HG02884 (cell line): ENCODE results near the gene GRIN2D.

Experiments
- ATAC-seq: cut with Tn5 transposase; IDR thresholded peaks from one replicate; pipeline ENCODE4 v1.9.1; 2021; ENCODE audit warnings: mild to moderate bottlenecking, moderate library complexity; ENCODE audit not compliant: unreplicated experiment

Gene GRIN2D

DNA sequence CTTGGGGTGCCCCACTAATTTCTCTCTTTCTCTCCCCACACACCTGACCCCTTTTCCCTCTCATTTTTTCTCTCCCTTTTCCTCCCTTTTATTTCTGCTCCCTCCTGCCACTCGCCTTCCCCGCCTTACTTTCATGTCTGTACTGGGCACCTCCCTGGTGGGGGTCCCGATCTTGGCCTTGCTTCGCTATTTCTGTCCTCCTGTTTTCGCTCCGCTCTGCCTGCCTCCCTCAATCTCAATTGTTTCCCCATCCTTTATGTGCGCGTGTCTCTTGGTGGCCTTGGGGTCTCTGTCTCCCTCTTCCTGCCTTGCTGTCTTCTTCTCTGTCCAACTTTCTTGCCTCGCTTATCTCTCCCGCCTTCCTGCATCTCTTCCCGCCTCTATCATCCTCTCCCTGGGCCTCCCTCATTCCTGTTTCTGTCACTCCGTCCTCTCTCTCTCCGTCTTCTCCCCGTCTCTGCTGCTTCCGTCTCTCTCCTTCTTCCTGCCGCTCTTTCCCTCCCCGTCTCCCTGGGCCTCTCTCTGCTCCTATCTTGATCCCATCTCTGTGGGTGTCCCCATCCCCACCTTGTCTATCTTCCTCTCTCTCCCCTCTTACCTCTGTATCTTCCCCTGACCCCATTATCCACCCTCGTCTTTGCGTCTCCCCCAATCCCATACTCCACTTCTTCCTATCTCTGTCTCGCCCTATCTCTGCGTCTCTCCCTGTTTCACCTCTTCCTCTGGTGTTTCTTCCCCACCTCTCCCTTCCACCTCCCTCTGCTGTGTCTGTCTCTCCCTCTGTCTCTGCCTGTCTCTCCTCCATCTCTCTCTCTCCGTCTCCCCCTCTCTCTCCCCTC lies 4.0 kb downstream of the GRIN2D start:
- ATAC-seq, result no peak

DNA sequence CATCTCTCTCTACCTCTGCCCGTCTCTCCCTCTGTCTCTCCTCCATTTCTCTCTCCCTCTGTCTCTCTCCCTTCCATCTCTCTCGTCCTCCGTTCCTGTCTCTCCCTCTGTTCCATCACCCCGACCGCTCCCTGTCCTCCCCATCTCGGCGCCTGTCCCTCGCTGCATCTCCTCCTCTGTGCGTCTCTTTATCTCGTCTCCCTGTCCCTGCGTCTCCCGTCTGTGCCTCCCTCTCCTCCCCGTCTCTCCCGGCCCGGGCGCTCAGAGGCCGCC lies 4.6 kb downstream of the GRIN2D start:
- no peak for ATAC-seq

DNA sequence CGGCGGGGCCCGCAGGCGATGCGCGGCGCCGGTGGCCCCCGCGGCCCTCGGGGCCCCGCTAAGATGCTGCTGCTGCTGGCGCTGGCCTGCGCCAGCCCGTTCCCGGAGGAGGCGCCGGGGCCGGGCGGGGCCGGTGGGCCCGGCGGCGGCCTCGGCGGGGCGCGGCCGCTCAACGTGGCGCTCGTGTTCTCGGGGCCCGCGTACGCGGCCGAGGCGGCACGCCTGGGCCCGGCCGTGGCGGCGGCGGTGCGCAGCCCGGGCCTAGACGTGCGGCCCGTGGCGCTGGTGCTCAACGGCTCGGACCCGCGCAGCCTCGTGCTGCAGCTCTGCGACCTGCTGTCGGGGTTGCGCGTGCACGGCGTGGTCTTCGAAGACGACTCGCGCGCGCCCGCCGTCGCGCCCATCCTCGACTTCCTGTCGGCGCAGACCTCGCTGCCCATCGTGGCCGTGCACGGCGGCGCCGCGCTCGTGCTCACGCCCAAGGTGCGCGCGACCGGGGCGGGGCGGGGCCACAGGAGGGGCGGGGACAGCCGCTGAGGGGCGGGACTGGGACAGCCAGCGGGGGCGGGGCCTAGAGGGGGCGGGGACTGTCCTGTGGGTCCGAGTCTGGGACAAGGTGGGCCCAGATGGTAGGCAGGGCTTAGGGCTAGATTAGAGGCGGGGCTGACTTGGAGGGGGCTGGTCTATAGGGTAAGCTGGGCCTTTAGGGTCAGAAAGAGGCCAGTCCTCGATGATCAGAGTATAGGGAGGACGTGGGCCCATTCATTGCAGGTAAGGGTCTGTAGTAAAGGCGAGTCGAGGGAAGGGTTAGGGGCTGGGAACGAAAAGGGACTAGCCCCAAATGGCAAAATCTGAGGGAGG lies 5.1 kb downstream of the GRIN2D start:
- ATAC-seq, result no peak

DNA sequence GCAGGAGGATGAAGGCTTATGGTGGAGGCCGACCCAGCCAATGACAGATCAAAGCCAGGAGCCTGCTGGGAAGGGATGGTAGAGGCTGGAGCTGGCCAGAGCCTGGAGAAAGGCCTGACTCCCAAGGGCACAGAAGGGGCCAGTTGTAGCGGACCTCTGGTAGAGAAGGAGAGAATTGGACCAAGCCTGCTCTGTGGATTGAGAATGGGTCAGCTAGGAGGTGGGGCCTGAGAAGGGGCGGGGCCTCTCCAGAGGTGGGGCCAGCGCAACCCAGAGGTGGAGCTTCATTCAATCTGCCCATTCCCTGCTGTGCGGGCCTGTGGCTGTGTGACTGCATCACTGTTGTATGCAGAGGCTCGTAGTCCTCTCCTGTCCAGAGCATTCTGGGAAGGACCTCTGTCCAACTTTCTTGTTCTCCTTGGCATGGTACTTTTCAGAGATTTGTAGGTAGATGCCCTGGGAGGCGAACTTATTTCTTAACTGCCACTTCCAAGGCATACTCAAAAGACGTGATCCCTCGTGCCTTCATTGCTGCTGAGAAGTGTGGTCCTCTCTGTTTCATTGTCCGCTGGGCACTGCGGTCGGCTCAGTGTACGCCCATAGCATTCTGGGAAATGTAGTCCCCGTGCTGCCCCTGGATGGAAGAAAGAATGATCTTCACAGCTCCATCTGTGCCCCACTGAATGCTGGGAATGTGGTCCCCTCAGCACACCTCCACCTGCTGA lies 6.7 kb downstream of the GRIN2D start:
- ATAC-seq, result no peak

DNA sequence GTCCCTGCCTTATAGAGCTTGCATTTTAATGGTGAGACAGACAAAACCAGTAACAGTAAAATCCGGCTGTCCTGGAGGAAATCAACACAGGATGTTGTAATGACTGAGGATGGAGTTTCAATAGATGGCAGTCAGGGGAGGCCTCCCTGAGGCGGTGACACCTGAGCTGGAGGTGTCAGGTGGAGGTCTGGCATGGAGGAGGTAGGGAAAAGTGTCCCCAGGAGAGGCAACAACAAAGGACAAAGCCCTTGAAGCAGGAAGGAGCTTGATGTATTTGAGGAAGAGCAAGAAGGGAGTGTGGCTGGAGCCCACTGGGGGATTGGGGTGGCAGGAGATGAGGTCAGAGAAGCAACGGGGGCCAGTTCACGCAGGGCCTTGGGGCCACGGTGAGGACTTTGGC lies 7.8 kb downstream of the GRIN2D start:
- no peak for ATAC-seq

DNA sequence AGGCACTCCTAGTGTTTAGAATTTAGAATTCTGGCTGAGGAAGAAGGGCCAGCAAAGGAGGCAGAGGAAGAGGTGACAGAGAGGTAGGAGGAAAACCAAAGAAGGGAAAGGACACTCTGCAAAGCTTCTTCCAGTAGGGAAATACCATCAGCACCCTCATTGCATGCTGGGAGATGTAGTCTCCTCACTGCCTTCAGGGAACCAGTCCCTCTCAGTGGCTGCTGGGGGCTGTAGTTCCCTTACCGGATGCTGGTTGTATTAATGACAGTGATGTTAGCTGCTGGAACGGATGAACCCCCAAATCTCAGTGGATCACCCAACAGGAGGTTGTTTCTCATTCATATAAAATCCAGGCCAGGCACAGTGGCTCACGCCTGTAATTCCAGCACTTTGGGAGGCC lies 10.1 kb downstream of the GRIN2D start:
- no peak for ATAC-seq

DNA sequence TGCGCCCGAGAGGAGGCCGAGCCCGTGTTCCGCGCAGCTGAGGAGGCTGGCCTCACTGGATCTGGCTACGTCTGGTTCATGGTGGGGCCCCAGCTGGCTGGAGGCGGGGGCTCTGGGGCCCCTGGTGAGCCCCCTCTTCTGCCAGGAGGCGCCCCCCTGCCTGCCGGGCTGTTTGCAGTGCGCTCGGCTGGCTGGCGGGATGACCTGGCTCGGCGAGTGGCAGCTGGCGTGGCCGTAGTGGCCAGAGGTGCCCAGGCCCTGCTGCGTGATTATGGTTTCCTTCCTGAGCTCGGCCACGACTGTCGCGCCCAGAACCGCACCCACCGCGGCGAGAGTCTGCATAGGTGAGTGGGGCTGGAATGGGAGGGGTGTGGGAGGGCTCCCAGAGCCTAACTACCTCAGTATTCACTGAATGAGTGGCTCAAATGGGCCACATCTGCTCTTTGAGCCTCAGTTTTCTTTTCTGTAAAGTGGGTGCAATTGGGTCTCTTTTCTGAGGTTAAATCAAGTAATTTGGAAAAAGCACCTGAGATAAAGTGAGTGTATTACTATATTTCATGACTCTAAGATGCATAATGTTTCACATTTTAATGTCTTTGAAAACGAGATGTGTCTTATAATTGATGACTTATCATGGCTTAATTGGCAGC lies 11.7 kb downstream of the GRIN2D start:
- ATAC-seq, result no peak

DNA sequence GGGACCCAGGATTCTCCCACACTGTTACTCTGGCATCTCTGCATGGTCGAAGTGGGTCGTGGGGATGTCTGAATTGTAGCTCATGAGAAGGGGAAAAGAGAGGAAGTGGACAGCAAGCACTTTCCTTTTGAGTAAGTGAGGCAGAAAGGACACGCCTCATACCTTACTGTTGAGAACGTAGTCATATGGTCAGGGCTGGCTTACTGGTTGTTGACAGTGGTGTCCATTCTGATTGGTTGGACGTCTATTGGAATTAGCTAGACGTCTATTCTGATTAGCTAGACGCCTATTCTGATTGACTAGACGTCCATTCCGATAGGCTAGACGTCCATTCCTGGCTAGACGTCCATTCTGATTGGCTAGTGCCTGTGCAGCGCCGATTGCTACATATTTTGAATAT lies 12.4 kb downstream of the GRIN2D start:
- no peak for ATAC-seq

DNA sequence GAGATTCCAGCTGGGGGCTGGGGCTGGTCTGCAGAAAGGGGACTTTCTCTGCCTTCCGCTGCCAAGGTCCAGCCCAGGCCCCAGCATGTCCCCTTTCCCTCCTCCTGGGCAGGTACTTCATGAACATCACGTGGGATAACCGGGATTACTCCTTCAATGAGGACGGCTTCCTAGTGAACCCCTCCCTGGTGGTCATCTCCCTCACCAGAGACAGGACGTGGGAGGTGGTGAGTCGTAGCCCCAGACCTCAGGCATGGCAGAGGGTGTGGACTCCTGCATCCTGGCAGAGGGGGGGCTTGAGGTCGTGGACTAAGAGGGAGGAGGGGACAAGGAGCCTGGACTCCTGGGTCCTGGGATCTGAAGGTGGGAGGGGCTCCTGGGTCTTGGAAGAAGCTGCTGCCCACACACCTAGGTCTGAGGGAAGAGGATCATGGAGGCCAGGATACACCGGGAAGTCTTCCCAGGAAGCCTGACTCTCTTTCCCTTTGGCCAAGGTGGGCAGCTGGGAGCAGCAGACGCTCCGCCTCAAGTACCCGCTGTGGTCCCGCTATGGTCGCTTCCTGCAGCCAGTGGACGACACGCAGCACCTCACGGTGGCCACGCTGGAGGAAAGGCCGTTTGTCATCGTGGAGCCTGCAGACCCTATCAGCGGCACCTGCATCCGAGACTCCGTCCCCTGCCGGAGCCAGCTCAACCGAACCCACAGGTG lies 20.6 kb downstream of the GRIN2D start:
- ATAC-seq, result no peak

DNA sequence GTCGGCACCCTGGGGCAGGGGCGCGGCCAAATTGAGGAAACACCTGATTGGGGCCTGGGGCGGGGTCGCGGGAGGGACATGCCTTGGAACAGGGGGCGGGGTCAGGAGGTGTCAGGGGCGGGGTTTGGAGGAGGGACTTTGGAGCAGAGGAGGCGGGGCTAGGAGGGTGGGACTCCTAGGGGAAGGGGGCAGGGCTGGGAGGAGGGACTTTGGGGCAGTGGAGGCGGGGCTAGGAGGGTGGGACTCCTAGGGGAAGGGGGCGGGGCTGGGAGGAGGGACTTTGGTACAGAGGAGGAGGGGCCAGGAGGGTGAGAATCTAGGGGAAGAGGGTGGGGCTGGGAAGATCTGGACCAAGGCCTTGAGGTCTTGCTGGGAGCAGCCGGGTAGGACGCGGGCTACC lies 21.9 kb downstream of the GRIN2D start:
- no peak for ATAC-seq

DNA sequence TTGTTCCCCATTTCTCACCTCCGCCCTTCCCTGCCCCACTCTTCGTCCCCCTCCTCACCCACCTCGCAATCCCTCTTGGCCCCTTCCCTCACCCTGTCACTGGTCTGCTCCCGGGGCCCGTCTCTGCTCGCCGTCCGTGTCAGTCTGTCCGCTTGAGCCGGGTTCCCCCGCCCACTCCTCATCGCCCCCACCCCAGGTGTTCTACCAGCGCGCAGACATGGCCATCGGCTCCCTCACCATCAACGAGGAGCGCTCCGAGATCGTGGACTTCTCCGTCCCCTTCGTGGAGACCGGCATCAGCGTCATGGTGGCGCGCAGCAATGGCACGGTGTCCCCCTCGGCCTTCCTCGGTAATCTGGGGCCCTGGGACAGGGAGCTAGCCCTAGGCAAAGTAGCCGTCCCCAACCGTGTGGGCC lies 22.3 kb downstream of the GRIN2D start:
- ATAC-seq, result no peak

DNA sequence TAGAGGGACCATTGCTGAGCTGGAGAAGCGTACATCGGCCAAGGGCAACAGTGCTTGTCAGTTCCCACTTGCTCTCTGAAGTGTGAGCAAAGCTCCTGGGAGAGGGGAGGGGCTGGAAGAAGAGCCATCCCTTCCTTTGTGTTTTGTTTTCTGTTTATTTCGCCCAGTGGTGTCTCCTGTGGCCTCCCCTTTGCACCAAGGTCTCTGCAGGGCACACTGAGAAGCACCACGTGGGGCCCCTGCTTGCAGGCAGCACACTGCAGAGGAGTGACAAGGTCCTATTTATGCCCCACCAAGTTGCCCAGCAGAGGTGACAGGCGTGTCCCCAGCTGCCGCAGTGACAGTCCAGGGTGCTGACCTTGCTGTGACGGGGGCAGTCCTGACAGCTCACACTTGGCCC lies 24.0 kb downstream of the GRIN2D start:
- no peak for ATAC-seq

DNA sequence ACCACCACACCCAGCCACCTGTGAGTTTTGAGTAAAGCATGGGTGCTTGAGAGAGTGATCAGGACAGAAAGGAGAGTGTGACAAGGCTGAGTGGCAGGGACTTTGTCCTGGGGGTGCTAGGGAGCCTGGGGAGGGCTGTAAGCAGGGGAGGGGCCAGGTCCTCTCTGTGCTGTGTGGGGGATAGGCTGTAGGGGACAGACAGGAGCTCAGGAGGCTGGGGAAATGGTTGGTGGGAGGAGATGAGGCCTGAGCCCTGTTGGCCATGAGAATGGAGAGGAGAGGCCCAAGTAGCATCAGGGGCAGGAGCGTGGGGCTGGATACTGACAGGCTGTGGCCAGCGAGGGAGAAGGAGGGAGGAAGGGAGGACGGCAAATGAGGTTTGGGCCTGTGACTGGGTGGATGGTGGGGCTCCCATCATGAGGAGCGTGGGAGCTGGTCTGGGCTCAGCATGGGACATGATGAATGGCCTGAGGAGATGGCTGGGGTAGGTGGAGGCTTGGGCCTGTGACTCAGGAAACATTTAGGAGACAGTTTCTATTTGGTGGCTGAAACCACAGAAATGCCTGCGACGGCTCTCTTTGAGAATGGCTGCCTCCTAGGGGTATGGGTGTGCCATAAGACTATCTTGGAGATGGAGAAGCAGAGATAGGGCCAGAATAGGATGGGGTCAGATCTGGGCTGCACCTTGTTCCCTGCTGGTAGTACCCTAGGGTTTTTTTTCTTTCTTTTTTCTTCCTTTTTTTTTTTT lies 25.0 kb downstream of the GRIN2D start:
- ATAC-seq, result no peak

DNA sequence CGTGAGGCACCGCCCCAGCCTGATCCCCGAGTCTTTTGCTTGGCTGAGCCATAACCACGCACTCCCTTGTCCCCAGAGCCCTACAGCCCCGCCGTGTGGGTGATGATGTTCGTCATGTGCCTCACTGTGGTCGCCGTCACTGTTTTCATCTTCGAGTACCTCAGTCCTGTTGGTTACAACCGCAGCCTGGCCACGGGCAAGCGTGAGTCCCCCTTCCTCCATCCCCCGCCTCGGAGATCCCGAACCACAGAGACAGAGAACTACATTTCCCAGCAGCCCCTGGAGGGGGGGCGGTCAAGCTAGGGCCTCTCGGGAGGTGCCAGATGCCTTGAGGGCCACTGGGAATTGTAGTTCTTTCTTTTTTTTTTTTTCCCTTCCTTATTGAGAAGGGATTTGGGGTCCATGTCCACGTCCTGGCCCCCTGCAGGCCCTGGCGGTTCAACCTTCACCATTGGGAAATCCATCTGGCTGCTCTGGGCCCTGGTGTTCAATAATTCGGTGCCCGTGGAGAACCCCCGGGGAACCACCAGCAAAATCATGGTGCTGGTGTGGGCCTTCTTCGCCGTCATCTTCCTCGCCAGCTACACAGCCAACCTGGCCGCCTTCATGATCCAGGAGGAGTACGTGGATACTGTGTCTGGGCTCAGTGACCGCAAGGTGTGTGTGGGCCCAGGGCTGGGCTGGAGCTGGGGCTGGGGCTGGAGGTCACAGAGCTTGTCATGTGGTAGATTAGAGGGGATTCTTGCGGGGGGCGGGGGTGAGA lies 25.9 kb downstream of the GRIN2D start:
- ATAC-seq, result peak; percentile 50

DNA sequence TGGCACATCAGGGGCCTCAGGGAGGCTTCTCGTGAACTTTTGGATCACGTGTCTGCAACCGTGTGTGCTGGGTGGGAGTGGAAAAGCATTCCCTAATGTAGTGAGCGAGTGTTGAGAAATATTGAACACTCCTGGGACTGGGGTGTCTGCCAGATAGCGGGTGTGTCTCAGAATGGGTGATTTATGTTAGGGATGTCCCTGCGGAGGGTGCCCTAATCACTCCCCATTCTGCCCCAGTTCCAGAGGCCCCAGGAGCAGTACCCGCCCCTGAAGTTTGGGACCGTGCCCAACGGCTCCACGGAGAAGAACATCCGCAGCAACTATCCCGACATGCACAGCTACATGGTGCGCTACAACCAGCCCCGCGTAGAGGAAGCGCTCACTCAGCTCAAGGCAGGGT lies 28.1 kb downstream of the GRIN2D start:
- no peak for ATAC-seq

DNA sequence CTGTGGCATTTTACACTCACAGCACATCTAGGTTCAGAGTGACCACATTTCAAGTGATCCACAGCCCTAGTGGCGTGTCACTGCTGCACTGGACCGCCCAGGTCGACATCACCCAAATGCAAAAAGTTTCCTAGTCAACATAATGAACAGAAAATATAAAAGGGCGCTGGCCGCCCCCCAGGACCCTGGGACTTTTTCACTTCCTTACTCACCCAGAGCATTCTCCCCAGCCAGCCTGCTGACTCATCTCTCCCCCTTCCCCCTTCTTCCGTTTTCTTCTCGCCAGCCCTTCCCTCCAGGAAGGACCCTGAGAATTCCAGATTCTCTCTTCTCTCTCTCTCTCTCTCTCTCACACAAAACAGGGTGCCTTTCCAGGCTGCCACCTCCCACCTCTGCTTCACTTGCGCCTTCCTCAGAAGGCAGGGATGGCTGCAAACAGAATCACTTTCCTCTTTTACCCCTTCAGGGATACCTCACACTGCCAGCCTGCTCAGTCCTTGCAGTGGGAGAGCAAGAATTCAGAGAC lies 31.3 kb downstream of the GRIN2D start:
- ATAC-seq, result no peak

DNA sequence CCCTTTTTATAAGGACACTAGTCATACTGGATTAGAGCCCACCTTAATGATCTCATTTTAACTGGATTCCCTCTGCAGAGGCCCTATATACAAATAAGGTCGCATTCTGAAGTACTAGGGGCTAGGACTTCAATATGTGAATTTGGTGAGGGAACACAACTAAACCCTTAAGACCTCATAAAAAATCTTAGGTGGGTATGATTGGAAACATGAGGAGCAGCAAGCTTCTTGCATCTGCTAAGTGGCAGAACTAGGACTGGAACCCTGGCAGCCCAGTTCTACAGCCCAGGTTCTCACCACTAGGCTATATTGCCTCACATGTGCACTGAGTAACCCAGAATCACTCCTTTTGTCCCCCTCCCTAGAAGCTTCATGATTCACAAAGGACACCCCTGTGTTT lies 35.2 kb downstream of the GRIN2D start:
- ATAC-seq, result no peak

DNA sequence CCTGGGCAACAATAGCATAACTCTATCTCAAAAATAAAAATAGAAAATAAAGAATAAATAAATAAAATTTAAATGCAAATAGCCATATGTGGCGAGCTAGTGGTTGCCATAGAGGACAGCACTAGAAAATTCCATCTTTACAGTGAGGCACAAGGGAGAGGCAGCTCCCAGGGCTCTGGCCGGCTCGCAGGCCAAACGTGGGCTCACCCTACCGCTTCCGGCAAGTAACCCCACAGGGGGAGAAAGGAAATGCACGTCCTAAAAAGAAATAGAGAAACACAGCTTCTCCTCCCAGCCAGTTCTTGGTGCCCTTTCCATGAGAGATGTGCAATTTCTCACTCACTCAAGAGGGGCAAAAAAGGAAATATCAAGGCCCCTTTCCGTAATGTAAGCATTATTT lies 39.9 kb downstream of the GRIN2D start:
- no peak for ATAC-seq

DNA sequence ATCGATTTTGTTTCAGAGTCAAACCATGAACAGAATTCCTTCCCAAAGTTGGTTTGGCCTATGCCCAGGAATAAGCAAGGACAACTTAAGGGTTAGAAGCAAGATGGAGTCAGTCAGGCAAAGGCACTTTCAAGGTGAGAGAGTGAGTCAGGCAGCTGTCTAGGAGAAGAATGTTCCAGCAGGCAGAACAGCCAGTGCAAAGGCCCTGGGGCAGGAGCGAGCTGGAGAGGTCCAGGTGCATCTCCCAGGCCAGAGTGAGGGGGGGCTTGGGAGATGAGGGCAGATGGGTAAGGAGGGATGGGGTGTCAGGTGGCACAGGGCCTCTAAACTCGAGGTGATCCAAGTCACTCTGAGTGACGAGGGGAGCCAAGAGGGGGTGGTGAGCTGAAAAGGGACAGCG lies 43.1 kb downstream of the GRIN2D start:
- ATAC-seq, result no peak
